ENCODE results near the gene RPL27A.
"Not testable (repeated sequence)": the region's sequence is repeated elsewhere in the genome, so short reads cannot be mapped to it uniquely, and the experiment has no call there.

The RPL27A gene

DNA sequence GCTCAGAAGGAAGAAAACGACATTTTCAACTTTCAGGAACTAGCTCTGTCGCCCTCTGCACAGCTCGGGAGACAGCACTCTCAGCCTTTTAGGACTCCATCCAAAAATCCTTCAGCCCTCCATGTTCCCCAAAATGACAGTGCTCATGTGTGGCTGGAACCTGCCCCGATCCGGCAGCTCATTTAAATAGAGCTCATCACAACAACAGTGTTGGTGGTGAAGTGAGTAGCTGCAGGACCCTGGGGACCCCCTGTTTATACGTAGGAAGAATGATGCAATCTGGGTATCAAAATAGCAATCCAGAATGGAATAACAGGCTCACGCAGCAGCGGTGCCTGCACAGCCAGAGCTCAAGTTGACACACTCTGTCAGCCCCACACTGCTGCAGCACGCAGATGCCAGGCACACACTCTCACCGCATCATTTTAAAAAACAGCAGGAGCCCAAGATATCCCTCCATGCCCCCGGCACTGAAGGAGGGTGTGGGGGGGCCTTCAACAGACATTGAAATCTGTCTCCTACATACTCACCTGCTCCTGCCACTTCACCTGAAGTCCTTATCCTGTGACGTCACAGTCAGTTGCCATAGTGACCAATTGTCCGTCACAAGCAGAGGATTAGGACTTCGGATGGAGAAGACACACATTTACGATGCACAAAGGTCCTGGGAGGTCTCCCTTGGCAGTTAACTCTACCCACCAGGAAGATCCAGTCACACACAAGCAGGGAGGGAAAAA lies 24.1 kb upstream of the RPL27A start:
- TF ChIP-seq ZFX (IDR thresholded peaks at IDR 0.05; ENCODE audit: borderline replicate concordance): no peak
- no peak overlapping the region for H3K27ac ChIP-seq

DNA sequence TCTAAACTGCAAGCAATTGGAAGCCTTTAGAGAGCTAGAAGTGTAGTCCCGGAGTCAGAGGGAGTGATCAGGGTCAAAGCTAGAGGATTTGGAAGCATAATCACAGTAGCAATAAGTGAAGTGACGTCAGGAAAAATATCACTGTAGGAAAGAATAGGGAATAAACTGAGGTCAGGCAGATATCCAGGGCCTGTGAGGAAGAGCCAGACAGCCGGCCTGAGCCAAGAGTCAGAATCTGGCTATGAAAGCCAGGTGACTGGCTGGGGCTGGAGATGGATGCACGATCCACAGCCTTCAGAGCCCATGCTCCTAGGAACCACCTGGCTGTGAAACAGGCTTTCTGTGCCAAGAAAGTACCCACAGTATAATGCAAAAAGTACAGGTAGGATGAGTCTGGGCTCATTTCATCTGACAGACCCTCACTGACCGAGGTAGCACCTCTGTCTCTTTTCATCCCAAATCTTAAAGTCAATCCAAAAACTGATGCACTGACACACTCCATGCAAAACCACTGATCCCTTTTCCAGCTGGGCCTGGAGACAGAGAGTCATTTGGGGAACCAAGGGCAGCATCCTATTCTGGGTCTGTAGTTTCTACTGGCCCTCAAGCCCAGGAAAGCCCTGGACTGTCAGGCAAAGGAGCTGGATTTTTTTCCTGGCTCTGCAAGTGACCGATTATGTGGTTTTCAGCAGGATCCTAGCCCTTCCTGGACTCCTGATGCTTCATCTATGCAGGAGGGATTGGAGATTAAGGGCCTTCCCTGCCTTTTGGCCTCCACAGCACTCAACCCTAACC lies 21.4 kb upstream of the RPL27A start:
- no peak overlapping the region for H3K27ac ChIP-seq
- no peak for TF ChIP-seq ZFX (IDR thresholded peaks at IDR 0.05; ENCODE audit: borderline replicate concordance)
- TF ChIP-seq, protein P1, sequence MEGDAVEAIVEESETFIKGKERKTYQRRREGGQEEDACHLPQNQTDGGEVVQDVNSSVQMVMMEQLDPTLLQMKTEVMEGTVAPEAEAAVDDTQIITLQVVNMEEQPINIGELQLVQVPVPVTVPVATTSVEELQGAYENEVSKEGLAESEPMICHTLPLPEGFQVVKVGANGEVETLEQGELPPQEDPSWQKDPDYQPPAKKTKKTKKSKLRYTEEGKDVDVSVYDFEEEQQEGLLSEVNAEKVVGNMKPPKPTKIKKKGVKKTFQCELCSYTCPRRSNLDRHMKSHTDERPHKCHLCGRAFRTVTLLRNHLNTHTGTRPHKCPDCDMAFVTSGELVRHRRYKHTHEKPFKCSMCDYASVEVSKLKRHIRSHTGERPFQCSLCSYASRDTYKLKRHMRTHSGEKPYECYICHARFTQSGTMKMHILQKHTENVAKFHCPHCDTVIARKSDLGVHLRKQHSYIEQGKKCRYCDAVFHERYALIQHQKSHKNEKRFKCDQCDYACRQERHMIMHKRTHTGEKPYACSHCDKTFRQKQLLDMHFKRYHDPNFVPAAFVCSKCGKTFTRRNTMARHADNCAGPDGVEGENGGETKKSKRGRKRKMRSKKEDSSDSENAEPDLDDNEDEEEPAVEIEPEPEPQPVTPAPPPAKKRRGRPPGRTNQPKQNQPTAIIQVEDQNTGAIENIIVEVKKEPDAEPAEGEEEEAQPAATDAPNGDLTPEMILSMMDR (IDR thresholded peaks at IDR 0.05): no peak

DNA sequence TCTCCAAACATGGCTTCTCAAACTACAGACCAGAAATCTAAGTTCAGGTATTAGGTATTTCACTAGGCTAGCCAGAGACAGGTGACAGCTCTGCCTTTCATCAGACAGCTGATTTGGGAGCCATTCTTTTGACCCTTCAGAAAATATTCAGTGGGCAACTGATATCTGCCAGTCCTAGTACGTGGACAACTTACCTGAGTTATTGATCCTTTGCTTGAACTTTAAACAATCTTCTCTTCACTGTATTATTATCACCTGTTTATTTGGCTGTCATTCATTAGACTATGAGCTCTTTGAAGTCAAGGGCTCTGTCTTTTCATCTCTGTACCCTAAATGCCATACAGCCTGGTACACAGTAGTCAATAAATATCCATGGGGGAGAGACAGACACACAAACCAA lies 17.4 kb upstream of the RPL27A start:
- TF ChIP-seq, protein P1 (IDR thresholded peaks at IDR 0.05): no peak
- no peak for TF ChIP-seq ZFX (IDR thresholded peaks at IDR 0.05; ENCODE audit: borderline replicate concordance)

DNA sequence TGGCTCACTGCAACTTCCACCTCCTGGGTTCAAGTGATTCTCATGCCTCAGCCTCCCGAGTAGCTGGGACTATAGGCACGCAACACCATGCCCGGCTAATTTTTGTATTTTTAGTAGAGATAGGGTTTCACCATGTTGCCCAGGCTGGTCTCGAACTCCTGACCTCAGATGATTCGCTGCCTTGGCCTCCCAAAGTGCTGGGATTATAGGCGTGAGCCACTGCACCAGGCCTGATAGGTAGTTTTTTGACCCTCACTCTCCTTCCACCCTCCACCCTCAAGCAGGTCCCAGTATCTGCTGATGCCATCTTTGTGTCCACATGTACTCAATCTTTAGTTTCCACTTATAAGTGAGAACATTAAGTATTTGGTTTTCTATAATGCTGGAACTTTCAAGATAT lies 12.5 kb upstream of the RPL27A start:
- H3K27ac ChIP-seq: not testable (repeated sequence)

More for the DNA sequence above, 17.4 kb upstream of the RPL27A start:
- H3K27ac ChIP-seq: no peak overlapping the region

DNA sequence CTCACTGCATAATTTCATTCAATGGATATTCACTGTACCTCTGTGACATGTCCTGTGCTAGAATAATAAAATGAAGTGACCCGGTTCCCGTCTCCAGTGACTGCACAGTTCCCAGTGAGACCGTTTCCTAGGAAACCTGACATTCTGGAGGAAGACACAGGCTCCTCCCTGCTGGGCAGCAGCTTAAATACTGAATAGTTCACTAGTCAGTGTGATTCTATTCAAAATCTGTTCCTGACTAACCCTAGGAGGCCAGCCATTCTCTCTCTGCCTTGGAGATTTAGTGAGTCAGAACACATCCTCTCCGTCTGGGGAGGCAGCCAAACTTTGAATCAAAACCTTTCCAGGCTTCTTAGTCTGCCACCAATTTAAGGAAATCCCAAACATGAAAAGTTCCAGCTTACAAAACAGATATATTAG lies 11.4 kb upstream of the RPL27A start:
- H3K27ac ChIP-seq: no peak overlapping the region
- TF ChIP-seq, protein P1 (IDR thresholded peaks at IDR 0.05): no peak
- TF ChIP-seq ZFX (IDR thresholded peaks at IDR 0.05; ENCODE audit: borderline replicate concordance): no peak

DNA sequence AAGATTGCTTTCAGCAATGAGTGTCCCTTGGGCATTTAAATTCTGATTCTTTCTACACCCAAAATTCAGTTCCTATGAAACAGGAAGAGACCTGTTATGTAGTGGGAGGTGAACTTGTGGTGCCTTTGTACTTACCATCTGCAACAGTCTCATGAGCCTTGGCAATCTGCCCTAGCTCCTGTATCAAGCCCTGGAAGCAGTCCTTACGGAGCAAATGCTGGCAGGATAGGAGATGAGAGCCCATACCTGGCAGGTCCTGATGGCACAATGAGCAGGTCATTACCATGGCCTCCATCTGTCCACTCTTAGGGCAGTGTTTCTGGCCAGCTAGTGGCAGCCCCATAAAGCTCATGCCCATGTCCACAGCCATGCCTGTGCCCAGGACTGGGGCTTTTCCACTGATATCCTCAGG lies 10.9 kb upstream of the RPL27A start:
- TF ChIP-seq ZFX (IDR thresholded peaks at IDR 0.05; ENCODE audit: borderline replicate concordance): no peak
- TF ChIP-seq, protein P1 (IDR thresholded peaks at IDR 0.05): no peak
- no peak overlapping the region for H3K27ac ChIP-seq

DNA sequence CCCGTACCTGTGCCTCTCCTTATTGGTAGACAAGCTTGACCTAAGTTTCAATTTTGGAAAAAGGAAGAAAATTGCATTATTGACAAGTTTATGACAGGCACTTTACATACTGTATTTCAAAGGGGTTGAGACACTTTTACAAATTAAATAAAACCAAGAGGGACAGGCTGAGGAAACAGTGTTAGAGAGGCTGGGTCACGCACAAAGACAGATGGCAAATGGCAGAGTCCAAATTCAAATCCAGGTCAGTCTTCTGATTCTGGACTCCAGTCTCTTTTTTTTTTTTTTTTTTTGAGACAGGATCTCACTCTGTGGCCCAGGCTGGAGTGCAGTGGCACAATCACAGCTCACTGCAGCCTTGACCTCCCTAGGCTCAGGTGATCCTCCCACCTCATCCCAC lies 10.2 kb upstream of the RPL27A start:
- no peak for TF ChIP-seq ZFX (IDR thresholded peaks at IDR 0.05; ENCODE audit: borderline replicate concordance)
- TF ChIP-seq, protein P1 (IDR thresholded peaks at IDR 0.05): no peak
- H3K27ac ChIP-seq: no peak overlapping the region

DNA sequence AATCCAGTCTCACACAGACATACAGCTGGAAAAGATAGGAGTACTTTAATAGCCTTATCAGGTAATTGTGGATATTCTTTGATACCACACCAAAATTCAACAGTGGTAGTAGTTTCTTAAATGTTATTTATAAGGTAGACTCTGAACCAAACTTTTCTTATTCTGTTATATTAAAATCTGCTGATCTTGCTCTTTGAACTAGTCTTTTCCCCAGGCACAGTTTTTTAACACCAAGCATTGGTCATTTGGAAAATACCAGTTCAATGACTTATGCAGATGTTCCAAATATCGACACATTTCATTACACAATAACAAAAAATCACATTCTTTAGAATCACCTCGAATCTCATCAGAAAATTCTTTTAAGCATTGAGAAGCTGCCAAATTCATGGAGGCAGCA lies 7.7 kb upstream of the RPL27A start:
- H3K27ac ChIP-seq: no peak overlapping the region
- TF ChIP-seq ZFX (IDR thresholded peaks at IDR 0.05; ENCODE audit: borderline replicate concordance): no peak
- TF ChIP-seq, protein P1 (IDR thresholded peaks at IDR 0.05): no peak

All from 22Rv1 (cell line).